Stimulated activated CD8-positive, alpha-beta memory T cell treated with anti-CD3 and anti-CD28 coated beads, Interleukin-15, amount 100 ng/mL, for 24 hours (primary cell): Measurements from ENCODE around the gene SERPINA3.

Experiments used
- DNase-seq: peaks from one replicate; pipeline ENCODE4 v3.0.0-alpha.2; 2020; ENCODE audit warnings: low read depth

Gene SERPINA3

DNA sequence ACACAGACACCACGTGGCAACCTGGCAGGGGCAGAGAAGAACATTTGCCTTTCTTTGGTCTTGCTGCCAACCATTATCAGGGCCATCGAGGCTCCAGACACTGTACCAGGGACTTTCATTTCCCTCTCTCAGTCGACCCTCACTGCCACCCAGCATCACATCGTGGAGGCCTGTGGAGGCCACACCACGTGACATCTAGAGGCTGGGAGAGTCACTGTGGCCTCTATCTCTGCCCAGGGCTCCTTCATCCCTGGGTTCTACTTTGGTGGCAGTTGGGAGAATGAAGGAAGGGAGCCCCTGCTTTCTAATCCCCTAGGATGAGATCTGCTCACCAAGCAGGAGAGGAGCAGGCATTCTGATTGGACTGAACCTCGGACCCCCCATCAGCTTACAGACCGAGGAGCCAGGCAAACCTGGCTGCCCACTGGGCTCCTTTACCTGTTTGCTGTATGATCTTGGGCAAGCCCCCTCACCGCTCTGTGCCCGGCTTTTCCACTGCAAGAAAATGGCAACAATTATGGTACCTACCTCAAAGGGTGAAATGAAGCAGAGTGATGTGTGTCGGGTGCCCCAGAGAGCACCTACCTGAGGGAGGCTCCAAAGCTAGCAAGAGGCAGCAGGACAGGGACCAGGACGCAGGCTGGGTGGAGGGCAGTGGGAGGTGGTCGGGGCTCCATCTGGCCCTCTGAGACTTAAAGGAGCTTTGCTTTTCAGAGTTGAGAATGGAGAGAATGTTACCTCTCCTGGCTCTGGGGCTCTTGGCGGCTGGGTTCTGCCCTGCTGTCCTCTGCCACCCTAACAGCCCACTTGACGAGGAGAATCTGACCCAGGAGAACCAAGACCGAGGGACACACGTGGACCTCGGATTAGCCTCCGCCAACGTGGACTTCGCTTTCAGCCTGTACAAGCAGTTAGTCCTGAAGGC, 1.8 kb downstream of the SERPINA3 start:
- no peak for DNase-seq

DNA sequence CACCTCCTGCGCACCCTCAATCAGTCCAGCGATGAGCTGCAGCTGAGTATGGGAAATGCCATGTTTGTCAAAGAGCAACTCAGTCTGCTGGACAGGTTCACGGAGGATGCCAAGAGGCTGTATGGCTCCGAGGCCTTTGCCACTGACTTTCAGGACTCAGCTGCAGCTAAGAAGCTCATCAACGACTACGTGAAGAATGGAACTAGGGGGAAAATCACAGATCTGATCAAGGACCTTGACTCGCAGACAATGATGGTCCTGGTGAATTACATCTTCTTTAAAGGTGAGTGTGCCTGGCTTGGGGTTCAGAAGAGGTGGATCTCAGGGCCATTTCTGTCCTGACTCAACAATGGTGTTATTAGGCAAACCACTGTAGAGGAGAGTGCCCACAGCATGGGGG, 2.6 kb downstream of the SERPINA3 start:
- DNase-seq, result no peak

DNA sequence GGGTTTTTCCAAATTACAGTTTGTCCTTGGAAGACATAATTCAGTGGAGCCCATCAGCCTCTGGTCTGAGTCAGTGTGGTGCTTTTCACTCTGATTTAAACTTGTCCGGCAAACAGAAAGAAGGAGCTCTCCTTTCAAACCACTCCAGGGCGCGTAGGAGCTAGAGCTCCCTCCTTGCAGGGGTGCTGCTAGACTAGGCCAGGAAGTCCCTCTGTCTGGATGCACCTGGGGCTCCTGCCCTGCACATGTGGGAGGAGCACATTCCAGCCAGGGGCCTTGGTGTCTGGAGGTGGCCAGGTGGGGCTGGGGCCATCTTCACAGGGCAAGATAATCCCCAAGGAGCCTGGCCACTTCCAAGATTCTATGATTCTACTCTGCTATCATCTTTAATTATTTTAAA, 3.1 kb downstream of the SERPINA3 start:
- DNase-seq, result no peak

DNA sequence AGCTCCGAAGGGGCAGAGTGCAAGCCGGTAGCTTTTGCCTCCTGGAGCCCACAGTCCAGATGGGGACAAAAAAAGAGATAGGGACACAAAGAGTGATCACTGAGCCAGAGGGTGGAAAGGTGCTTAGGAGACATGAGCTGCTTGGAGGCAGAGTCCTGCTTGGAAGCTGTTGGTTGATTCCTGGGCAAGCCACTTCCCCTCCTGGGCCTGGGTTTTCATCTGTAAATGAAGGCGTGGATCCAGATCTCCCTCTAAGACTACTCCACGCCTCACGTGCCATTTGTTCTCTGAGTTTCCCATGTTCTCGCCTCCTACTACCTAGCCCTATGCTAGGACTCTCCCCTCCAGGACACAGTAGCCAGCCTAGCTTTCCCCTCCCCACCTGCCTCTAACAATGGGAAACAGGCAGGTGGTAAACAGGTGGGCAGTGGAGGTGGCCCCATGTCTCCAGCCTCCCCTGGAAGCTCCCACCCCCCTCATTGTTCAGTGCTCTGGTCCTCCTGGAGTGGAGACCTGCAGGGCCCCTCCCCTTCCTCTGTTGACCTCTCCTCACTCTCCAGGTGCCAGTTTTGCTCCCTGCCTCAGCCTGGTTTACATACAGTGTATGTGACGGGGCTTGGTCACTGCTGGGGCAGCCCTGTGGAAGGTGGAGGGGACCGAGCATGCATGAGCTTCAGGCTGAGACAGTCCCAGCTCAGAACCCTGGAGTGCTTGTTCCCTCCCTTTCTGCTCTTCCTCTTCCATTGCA, 3.8 kb downstream of the SERPINA3 start:
- no peak for DNase-seq

DNA sequence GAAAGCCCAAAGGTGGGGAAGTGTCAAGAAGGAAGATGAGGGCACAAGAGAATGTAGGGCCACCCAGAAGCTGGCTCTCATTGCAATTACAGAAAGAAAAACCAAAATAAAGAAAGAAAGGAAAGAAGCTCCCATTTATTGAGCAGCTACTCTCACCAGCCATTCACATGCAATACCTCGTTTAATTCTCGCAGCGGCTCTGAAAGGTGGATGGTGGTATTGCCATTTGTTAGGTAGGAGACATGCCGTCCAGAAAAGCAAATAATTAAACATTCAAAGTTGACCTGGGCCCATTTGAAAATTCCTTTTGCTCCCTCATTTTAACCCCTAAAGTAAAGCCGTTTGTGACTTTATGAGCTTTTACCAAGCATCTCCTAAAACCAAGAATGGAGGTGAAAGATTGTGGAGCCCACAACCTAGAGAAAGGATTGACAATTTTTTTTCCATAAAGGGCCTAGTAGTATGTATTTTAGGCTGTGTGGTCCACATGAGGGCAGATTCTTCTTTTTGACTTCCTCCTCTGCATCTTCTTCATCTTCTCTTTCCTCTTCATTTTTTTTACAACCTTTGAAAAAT, 5.3 kb downstream of the SERPINA3 start:
- no peak for DNase-seq

DNA sequence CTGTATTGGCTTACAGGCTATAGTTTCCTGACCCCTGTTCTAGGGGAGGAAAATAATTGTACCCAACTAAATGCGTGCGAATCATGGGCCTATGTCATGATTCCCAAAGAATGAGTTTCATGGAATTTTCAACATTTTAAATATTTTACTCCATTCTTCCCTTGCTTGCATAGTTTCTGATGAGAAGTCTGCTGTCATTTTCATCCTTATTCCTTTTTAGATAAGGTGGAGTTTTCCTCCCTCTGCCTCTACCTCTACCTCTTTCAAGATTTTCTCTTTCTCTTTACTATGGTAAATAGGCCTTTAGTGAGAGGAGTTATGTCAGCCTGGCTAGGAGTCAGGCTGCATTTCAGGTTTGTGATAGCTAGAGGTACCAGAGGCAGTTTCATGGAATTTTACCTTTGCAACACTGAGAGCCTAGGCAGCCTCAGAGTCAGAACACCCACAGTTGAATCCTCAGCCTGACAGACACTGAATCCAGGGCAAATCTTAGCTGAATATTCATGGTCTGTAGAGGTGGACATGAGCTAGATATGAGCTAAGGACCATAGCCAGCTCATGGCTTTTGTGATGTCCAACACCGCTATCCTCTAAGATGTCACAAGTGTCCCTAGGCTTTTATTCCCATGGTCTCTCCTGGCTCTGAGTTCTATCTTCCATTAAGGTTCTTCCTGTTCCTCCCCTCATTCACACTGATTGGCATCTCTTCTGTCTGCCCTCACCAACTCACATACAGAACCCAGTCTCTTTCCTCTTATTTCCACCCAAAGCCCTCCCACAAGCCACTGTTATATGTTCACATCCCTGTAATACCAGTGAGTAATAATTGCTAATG, 6.0 kb downstream of the SERPINA3 start:
- no peak for DNase-seq

DNA sequence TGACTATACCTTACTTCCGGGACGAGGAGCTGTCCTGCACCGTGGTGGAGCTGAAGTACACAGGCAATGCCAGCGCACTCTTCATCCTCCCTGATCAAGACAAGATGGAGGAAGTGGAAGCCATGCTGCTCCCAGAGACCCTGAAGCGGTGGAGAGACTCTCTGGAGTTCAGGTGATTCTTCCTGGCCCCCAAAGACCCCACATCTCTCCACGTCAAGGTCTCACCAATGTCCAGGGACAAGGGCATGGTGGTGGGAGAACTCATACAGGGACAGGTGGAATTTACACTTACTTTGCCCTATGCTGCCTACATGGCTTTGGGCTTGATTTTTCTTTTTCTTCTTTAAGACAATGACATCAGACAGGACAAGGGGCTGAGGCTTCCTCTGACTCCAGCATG, 7.1 kb downstream of the SERPINA3 start:
- DNase-seq, result no peak

DNA sequence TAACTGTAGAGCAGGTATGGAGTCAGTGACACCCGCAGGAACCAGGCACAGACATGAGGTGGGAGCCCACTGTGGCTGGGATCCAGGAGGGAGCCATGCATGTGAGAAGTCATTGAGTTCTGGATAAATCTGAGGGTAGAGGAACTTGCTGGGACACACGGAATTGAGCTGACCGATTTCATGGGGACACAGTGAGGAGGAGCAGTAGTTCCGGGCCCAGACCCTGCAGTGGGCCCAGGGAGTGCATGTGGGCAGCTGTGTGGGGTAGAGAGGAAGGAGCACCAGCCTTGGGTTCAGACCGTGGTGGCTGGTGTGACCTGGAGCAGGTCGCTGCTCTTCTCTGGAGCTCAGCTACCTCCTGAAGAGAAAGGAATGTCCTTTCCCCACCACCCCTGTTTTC, 8.4 kb downstream of the SERPINA3 start:
- no peak for DNase-seq

DNA sequence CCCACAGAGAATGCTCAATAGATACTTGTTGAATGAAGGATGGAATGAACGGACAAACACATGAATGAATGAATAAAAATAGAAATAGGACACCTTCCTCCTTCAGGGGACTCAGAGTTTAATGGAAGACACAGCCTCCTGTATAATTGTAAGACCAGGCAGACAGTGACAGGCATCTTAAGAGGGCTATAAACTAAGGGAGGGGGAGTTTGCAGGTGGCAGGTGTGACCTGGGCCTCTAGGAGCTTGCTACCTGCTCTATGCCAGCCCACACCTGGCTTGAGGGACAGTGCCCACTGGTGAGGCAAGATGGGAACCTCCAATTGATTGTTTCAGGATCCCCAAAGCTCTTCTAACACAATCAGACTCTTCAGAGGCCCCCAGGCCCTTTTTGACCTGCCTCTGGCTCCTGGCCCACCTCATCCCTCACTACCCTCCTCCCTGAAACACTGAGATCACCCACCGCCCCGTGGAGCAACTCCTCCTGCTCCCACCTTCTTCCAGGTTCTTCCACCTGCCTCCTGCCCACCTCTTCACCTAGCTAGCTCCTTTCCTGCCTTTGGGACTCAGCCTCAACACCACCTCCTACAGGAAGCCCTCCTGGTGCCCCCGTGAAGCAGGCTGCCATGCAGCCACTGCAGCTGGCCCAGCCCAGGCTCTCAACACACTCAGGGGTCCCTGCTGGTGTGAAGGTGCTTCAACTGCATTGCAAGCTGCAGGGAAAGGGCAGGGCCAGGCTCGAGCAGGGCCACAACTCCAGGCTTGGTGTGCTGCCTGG, 9.4 kb downstream of the SERPINA3 start:
- DNase-seq, result no peak

DNA sequence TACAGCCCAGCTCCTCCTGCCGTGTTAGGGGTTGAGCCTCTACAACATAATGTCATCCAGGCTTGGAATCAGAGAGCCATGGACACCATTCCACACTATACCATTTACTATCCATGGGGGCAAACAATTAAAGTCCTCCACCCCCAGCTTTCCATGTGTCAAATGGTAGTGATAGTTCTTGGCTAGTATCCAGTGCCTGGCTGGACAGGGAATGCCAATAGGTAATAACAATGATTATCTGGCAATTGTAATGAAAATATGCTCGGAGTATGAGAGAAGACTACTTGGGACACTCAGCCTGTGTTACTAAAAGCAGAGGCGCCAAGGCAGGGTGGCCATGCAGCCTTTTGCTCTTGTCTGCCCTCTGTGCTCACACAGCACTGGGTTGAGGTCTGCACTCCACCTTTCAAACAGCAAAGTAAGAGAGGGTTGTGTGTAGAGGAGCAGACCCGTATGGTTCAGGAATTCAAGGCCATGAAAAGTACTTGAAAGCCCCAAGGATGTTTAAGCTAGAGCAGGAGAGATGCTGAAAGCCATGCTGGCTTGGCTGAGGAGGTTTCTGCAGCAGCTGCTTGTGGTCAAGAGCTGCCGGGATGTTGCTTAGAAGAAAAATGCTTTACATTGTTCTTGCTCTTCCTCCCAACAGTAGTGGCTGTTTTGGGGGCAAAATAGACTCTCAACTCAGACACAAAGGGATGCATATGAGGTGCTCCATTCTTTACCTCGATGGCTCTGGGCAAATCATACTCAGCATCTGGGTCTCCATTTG, 10.6 kb downstream of the SERPINA3 start:
- no peak for DNase-seq

DNA sequence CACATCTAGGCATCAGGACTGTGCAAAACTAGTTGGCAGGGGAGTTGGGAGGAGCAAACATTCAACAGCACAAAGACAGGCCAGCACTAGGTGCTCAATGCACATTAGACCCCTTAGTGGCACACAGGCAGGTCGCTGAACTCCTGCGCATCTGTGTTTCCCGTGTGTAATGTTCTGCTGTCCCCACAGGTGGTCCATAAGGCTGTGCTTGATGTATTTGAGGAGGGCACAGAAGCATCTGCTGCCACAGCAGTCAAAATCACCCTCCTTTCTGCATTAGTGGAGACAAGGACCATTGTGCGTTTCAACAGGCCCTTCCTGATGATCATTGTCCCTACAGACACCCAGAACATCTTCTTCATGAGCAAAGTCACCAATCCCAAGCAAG, 11.2 kb downstream of the SERPINA3 start:
- DNase-seq, result no peak

DNA sequence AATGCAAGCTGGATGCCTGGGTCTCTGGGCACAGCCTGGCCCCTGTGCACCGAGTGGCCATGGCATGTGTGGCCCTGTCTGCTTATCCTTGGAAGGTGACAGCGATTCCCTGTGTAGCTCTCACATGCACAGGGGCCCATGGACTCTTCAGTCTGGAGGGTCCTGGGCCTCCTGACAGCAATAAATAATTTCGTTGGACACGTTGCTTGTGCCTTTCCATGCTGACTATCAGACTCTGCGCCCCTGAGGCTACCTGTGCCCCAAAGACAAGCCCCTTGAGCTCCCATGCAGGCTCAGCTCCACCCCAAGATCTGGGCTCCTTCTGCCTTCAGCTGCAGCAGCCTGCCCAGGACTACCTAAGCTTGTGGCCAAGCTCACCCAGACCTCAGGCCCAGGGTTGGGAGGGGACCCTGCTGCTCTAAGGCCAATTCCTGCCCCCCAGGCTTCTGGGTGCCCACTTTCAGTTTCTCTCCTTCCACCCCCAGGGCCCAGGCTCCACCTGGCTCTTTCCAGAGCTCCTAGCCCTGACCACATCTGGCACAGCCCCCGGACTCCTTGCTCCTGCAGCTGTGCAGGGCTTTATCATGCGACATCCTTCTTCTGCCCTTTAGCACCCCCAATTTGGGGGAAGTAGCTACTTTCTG, 11.8 kb downstream of the SERPINA3 start:
- DNase-seq, result no peak

DNA sequence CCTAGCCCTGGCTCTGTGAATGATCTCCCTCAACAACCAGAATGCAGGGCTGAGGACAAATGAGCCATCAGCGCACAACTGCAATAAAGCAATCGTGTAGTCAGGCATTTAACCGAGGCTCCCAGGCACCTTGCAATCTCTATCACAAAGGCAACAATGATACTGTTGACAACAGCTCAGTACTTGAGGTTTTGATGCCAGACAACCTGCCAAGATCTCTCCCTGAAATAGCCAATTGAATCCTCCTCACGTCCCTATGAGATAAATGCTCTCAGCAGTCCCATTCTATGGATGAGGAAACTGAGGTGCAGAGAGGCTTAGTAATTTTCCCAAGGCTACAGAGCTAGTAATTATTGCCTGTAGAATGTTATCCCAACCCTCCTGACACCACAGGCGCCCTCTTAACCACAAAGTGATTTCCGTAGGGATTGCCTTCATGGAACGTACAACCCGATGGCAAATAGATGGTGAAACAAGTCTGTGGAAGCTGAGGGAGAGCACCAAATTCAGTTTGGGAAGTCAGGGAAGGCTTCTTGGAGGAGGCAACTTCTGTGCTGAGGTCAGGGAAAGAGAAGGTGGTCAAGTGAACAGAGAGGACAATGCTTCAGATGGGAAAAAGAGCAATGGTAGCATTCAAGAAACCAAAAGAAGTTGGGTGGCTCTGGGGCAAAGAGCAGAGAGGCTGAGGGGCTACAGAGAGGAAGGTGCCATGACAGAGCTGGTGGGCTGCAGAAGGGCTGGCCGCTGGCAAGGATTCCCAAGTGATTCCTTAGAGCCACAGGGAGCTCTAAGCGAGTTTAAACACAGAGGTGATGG, 12.6 kb downstream of the SERPINA3 start:
- DNase-seq, result no peak

DNA sequence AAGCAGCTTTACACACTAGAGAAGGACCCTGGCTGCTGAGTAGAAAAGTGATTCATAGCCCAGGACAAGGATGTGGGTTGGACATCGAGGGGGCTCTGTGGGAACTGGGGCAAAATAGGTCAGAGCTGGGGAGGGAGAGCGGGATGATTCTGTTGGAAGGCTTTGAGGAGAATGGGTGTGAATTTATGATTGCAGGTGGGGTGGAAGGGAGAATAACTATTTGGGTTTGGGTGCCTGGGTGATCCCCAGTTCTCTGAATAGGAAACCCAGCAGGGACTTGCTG, 13.1 kb downstream of the SERPINA3 start:
- DNase-seq, result no peak

DNA sequence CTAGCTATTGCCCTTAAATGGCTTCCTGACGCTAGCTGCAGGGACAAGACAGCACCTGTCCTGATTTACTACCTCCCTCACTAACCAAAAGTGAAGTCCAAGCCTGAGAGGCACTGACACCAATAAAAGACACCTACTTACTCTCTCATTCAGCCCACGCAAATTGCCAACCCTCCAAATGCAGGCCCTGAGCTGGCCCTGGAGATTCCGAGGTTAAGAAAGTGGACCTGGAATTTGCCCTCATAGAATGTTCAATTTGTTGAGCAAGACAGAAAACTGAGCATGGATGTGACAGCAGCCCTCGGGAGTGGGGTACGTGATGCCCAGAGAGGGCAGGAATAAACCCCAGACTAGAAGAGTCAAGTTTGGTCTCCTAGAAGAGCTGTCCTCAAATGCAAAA, 16.4 kb downstream of the SERPINA3 start:
- DNase-seq, result no peak

DNA sequence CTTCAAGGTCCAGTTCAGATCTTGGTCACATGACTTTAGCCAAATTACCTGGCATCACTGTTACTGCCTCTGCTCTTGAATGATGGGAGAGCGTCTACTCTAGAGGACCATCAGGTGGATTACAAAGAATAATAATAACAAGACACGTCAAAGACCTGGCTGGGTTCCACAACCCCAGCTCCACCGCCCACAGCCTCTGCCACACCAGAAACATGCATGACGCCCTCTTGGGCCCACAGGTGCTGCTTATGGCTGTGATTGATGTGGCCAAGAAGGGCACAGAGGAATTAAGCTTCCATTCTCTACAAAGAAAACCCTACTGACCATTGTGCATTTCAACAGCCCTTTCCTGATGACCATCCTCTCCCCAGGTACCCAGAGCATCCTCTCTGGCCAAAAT, 18.2 kb downstream of the SERPINA3 start:
- DNase-seq, result no peak

DNA sequence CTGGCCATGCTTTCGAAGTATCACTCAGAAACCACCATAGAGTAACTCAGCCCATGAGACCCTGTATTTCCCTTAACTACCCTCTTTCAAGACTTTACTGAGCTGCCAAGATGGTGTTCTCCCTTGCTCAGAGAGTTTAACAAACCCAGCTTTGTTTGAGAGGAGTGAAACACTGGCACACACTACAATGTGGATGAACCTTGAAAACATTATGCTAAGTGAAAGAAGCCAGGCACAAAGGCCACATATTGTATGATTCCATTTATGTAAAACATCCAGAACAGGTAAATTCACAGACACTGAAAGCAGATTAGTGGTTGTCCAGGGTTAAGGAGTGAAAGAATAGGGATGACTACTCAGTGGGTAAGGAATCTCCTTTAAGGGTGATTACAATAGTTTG, 18.9 kb downstream of the SERPINA3 start:
- DNase-seq, result no peak

DNA sequence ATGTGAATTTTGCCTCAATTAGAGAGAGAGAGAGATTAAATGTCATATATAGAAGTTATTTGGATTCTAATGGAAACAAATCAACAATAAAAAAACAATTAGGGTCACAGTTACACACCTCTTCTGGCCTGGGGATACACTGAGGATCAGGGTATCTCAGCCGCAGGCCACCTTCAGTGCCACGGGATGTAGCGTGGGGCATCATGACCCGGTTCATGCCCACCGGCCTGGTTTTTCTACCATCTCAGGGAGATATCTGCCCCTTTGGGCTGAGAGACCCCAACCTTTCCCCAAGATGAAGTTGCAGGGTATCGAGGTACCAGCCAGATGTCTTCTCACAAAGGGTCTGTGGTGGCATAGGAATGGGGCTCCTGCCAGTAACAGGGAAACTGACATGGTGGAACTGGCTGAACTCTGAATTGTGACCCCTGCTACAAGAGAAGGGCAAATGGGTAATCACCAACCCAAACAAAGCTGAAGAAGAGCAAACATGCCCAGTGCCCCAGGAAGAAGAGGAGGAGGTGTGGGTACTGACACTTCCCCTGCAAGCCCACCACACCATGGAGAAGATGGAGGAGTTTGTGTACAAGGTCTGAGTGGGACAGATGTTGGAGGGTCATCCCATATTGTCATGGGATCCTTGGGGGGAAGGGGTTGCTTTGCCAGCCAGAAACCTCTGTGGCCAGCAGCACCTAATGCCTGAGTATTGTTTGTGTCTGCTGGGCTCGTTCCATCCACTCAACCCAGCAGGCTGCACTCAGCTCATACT, 19.5 kb downstream of the SERPINA3 start:
- DNase-seq, result no peak

DNA sequence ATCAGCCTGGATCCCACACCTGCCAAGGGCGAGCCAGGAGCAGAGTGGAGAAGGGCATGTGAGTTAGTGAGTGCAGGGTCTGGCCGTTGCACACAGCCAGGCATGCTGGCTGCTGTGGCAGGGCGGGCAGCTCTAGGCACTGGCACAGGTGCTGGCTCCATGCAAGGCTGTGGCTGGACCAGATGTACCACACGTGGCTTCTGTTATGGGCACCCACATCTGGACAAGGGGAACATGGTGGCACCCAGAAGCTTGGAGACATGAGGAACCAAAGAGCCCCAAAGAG, 20.1 kb downstream of the SERPINA3 start:
- DNase-seq, result no peak
